Mucosa of descending colon (tissue), 3 donors: ENCODE results near the gene ELF3. TPM values are rescaled to one million over a fixed set of nuclear protein-coding genes. Genes with fewer than 3 reads are reported as not detected.

Source experiments
- ATAC-seq: fragments of 200-7000 bp; cut with Tn5 transposase; one replicate; pipeline ENCODE4 v1.9.1; 2020; ENCODE audit warnings: mild to moderate bottlenecking, moderate library complexity
- DNase-seq, 3 donors: peaks; one replicate each; pipeline ENCODE4 v3.0.0-alpha.2; 2020
- H3K36me3 ChIP-seq: fragments of 200-600 bp; one replicate; pipeline ENCODE4 v1.8.0; 2021; ENCODE audit warnings: low read depth, mild to moderate bottlenecking
- H3K4me1 ChIP-seq: fragments of 200-600 bp; one replicate; pipeline ENCODE4 v1.8.0; 2021; ENCODE audit warnings: low read depth, mild to moderate bottlenecking
- H3K4me3 ChIP-seq: fragments of 200-600 bp; one replicate; pipeline ENCODE4 v1.8.0; 2021; ENCODE audit warnings: mild to moderate bottlenecking
- H3K9me3 ChIP-seq: fragments of 200-600 bp; one replicate; pipeline ENCODE4 v1.8.0; 2021; ENCODE audit warnings: mild to moderate bottlenecking
- intact Hi-C, 2 donors: fragments of 100-400 bp; cut with DNase I in 1 of 2; cut with micrococcal nuclease in 1 of 2; formaldehyde crosslinking; loops; one replicate each; pipeline versions ENCODE4 v1.11.0 to v1.11.1; 2022; cut with DNase I, micrococcal nuclease
- total RNA-seq, 3 donors: library from RNA; stranded (reverse); fragmentation: NEBNext Ultra II Directional in 2 of 3; extraction: Animal tissue kit (Norgen Biotek cat#: 25700) in 2 of 3; gene quantifications; one replicate each; pipeline versions ENCODE4 v1.2.1 to v1.2.4, GENCODE V29; 2021 to 2023
- TF ChIP-seq, protein P1 (sequence below): fragments of 200-600 bp; IDR thresholded peaks from one replicate; pipeline ENCODE4 v1.8.0; 2022; ENCODE audit warnings: antibody characterized with exemption, mild to moderate bottlenecking
- donor health status: DM: no; HTN: no; CAD: no; lungs with moderate emphysema.
- donor health status: DM: no; HTN: no; CAD: no.
- donor health status: DM: no; HTN: yes; CAD: no.

ELF3 gene
- total RNA-seq, 3 donors from 2014 or later, result 623 to 1,741 (median 1,105) TPM

DNA sequence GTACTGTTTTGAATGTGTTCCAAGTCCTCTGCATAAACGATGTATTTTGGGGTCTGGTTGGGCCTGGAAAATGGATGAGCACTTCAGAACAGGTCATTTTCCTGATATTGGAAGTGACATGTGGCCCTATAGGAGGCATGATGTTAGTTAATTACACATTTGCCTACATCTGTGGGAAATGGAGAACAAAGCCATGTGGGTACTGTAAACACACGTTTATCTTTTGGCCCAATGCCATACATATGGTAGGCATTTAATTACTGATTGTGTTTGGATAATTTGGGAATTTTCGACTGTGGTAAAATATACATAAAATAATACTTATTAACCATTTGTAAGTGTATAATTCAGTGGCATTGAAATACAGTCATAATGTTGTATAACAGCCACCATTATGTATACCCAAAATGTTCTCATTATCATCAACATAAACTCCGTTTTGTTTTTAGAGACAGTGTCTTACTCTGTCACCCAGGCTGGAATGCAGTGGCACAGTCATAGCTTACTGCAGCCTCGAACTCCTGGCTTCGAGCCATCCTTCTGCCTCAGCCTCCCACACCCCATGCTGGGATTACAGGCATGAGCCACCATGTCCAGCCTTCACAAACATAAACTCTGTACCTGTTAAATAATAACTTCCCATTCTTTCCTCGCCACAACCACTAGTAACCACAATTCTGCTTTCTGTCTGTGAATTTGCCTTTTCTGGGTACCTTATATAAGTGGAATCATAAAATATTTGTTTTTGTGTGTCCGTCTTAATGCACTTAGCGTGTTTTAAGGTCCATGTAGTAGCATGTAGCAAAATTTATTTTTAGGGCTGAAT lies 39.8 kb upstream of the ELF3 start:
- no peak for ATAC-seq
- TF ChIP-seq, protein P1, sequence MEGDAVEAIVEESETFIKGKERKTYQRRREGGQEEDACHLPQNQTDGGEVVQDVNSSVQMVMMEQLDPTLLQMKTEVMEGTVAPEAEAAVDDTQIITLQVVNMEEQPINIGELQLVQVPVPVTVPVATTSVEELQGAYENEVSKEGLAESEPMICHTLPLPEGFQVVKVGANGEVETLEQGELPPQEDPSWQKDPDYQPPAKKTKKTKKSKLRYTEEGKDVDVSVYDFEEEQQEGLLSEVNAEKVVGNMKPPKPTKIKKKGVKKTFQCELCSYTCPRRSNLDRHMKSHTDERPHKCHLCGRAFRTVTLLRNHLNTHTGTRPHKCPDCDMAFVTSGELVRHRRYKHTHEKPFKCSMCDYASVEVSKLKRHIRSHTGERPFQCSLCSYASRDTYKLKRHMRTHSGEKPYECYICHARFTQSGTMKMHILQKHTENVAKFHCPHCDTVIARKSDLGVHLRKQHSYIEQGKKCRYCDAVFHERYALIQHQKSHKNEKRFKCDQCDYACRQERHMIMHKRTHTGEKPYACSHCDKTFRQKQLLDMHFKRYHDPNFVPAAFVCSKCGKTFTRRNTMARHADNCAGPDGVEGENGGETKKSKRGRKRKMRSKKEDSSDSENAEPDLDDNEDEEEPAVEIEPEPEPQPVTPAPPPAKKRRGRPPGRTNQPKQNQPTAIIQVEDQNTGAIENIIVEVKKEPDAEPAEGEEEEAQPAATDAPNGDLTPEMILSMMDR, result no peak
- no peaks in the 10 kb centered on the region for H3K9me3 ChIP-seq
- no peaks in the 10 kb centered on the region for H3K4me1 ChIP-seq
- H3K4me3 ChIP-seq, result no peak overlapping the region
- no peak for DNase-seq
- H3K36me3 ChIP-seq, result no peaks in the 10 kb centered on the region
- intact Hi-C loops, result loop anchor here (5.0 kb wide), 2 partner anchors 88 to 93 kb away; no protein-coding TSS in a partner anchor

DNA sequence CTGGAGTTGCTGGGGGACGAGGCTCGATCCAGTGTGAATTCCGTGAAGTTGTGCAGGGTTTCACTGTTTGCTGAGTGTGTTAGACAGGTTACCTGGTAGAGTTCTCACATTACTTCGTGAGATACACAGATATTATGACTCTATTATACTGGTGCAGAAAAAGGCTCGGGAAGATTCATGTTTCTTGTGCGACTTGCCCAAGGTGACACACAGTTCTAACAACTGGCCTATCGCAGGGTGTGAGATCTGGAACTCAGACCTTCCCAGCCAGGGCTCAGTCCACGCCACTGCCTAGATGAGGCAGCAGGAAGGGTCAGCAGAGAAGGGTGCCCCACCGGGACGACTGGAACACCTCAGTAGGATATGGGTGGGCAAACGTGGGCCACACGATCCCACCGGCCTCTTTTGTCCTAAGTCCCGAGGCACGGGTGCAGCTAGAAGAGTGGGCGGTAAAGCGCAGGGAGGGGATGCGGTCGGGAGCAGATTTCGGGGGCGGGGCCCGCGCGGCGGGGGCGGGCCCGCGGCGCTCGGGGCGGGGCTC lies 28.2 kb upstream of the ELF3 start:
- H3K4me1 ChIP-seq, result peaks cover 4% of the 10 kb centered on the region
- intact Hi-C loops, result no loop called here
- no peaks in the 10 kb centered on the region for H3K36me3 ChIP-seq
- peak; percentile 11 for ATAC-seq
- peak overlapping the region; percentile 99 for H3K4me3 ChIP-seq
- DNase-seq, result peak; percentile 83 to 91 (median 90)
- TF ChIP-seq, protein P1, result no peak
- no peaks in the 10 kb centered on the region for H3K9me3 ChIP-seq

DNA sequence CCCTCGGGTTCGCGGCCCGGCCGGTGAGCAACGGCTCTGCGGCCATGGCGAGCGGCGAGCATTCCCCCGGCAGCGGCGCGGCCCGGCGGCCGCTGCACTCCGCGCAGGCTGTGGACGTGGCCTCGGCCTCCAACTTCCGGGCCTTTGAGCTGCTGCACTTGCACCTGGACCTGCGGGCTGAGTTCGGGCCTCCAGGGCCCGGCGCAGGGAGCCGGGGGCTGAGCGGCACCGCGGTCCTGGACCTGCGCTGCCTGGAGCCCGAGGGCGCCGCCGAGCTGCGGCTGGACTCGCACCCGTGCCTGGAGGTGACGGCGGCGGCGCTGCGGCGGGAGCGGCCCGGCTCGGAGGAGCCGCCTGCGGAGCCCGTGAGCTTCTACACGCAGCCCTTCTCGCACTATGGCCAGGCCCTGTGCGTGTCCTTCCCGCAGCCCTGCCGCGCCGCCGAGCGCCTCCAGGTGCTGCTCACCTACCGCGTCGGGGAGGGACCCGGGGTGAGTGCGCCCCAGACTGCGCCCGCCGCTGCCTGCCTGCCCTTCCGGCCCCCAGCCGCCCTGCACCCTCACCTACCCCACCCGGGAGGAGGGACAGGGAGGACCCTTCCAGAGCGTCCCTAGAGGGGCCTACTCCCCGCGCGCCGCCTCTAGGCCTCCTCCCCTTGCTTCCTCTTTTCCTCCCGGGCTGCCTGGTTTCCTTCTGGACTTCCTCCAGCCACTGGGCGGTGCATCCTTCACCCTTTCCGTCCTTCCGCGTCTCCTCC lies 27.6 kb upstream of the ELF3 start, which contains the start of gene RNPEP:
Gene RNPEP, plus strand, starts transcription at position 26 of the 757 bp plus-strand sequence. Its CDS starts 19 bp downstream, at position 45.
- ATAC-seq (peak; percentile 90), DNase-seq (peak; percentile 79 to 85 (median 80))
- H3K4me1 ChIP-seq, result peaks cover 4% of the 10 kb centered on the region
- no peaks in the 10 kb centered on the region for H3K9me3 ChIP-seq
- peak within 1 kb of the TSS; percentile 99 for H3K4me3 ChIP-seq
- no peaks in the 10 kb centered on the region for H3K36me3 ChIP-seq
- intact Hi-C loops, result no loop called here
- TF ChIP-seq, protein P1, result no peak

DNA sequence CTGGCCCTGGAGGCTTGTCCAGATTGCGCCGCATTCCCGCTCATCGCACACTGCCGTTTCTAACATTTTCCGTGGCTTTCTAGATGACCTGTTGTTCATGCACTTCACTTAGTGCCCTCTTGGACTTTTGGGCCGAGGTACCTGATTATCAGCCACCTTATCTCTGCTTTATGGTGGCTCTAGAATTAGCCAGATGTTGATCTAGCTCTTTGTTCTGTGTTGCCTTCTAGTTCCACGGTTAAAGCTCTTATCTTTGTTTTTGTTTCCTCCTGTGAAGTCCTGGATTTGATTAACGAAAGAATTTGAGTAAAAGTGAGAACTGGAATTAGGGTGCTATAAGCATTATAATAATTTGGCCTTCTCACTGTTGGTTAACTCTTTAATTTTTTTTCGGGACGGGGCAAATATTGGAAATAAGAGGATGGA lies 27.0 kb upstream of the ELF3 start:
- no peaks in the 10 kb centered on the region for H3K9me3 ChIP-seq
- H3K4me3 ChIP-seq, result peak overlapping the region; percentile 99
- peaks cover 4% of the 10 kb centered on the region for H3K4me1 ChIP-seq
- DNase-seq, result no peak
- intact Hi-C loops, result no loop called here
- no peak for ATAC-seq
- TF ChIP-seq, protein P1, result no peak
- H3K36me3 ChIP-seq, result no peaks in the 10 kb centered on the region

DNA sequence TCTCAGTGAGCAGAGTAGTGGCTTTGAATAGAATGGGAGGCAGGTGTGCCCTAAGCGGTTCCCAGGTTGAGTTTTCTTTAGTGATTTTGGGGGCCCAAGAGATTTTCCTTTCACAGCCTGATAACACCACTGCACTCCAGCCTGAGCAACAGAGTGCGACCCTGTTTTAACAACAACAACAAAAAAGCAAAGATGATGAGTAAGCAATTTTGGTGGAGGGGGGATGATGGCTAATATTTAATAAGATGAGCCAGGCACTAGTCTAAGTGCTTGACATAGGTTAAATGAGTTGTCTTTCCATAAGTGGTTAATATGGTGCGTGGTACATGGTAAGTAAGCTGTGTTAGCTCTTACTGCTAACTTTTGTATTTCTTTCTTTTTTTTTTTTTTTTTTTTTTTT lies 25.9 kb upstream of the ELF3 start:
- intact Hi-C loops, result no loop called here
- peaks cover 4% of the 10 kb centered on the region for H3K4me1 ChIP-seq
- no peaks in the 10 kb centered on the region for H3K9me3 ChIP-seq
- H3K36me3 ChIP-seq, result no peaks in the 10 kb centered on the region
- H3K4me3 ChIP-seq, result no peak overlapping the region
- TF ChIP-seq, protein P1, result no peak
- no peak for ATAC-seq
- no peak for DNase-seq
